Fibroblast of the aortic adventitia (primary cell): ENCODE results near the gene NADSYN1. TPM values are rescaled to one million over a fixed set of nuclear protein-coding genes. Genes with fewer than 3 reads are reported as not detected.
"Not testable (repeated sequence)": the region's sequence is repeated elsewhere in the genome, so short reads cannot be mapped to it uniquely, and the experiment has no call there.

Source experiments
- DNase-seq: peaks from one replicate; pipeline ENCODE4 v3.0.0-alpha.2; 2010; ENCODE audit warnings: low read depth
- H3K4me3 ChIP-seq: 2 replicates; pipeline ENCODE4 v1.5.1; 2011; ENCODE audit warnings: low read depth, mild to moderate bottlenecking, control low read depth, low read length, moderate library complexity
- total RNA-seq: library from RNA; depleted of rRNA; stranded (reverse); fragments of >200 nt; gene quantifications from 2 replicates; pipeline ENCODE4 v1.2.3, GENCODE V29; 2012; ENCODE audit warnings: low replicate concordance
- TF ChIP-seq, protein P1 (sequence below): IDR thresholded peaks from 2 replicates; pipeline ENCODE4 v1.5.1; 2011; ENCODE audit warnings: mild to moderate bottlenecking, low read length, control low read depth, inconsistent platforms; ENCODE audit not compliant: insufficient read depth

Gene NADSYN1
- total RNA-seq, 1 donor = 50.9 TPM

DNA sequence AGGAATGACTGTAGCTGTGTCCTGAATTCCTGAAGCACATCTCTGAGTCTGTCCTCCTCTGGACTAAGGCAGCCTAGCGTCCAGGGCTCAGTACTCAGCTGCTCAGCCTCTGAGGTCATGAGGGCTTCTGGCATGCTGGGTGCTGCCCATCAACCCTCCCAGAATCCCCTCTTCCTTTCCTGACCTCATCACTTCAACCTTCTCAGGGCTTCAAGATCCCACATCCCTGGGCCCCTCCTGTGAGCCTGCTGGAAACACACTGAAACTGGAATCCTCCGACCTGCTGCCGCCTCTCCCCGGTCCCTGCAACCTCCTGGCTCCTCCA, 85.6 kb downstream of the NADSYN1 start:
- TF ChIP-seq, protein P1, sequence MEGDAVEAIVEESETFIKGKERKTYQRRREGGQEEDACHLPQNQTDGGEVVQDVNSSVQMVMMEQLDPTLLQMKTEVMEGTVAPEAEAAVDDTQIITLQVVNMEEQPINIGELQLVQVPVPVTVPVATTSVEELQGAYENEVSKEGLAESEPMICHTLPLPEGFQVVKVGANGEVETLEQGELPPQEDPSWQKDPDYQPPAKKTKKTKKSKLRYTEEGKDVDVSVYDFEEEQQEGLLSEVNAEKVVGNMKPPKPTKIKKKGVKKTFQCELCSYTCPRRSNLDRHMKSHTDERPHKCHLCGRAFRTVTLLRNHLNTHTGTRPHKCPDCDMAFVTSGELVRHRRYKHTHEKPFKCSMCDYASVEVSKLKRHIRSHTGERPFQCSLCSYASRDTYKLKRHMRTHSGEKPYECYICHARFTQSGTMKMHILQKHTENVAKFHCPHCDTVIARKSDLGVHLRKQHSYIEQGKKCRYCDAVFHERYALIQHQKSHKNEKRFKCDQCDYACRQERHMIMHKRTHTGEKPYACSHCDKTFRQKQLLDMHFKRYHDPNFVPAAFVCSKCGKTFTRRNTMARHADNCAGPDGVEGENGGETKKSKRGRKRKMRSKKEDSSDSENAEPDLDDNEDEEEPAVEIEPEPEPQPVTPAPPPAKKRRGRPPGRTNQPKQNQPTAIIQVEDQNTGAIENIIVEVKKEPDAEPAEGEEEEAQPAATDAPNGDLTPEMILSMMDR = no peak
- no peak overlapping the region for H3K4me3 ChIP-seq
- no peak for DNase-seq

DNA sequence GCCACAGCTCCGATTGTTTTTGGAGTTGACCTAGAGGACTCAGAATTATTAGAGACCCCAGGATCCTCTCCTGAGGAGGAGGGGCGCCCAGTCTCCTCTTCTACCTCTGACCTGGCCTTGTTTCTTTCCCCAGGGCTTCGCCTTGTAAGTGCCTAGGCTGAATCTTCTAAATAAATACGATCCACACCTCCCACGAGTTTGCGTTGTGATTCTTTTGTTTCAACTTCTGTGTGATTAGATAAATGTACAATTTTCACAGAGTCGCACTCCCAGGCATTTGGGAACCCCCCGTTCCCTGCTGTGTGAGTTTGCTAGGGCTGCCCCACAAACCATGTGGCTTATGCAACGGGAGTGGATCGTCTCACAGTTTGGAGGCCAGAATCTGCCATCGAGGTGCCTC, 86.0 kb downstream of the NADSYN1 start:
- no peak overlapping the region for H3K4me3 ChIP-seq
- no peak for DNase-seq
- TF ChIP-seq, protein P1 = no peak

DNA sequence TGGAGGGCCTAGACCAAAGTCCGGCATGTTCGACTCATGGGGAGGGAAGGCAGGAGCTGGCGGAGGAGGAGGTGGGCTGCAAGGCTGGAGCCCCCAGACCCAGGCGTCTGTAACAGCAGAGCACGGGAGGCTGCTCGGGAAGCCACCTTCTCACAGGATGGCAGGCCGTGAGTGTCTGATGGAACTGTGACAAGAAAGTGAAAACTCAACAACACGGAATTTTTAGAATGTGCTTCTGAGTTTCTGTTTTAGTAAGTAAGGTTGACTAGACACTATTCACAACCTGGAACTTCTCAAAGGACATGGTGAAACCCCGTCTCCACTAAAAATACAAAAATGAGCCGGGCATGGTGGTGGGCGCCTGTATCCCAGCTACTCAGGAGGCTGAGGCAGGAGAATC, 87.0 kb downstream of the NADSYN1 start:
- H3K4me3 ChIP-seq, DNase-seq: not testable (repeated sequence)

DNA sequence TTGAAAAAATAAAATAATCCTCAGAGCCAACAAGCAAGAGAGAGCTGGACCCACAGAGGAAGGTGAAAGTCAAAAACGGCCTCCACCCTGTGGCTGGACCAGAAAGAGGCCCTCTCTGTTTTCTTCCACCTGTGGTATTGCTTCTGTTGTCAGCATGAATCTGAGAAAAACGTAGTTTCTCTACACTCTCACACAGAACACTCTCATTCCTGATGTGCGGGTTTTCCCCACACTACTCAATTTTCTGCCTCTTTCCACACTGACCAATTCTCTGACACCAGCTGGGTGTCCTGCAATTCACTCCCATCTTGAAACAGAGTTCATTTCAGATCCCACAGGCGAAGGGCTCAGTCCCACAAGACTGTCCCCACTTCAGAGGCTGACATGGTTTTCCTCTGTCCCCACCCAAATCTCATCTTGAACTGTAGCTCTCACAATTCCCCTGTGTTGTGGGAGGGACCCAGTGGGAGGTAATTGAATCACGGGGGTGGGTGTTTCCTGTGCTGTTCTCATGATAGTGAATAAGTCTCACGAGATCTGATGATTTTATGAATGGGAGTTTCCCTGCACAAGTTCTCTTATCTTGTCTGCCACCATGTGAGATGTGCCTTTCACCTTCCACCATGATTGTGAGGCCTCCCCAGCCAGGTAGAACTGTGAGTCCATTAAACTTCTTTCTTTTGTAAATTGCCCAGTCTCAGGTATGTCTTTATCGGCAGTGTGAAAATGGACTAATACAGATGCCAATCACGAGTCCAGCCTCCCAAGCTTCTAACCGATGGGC, 87.7 kb downstream of the NADSYN1 start:
- DNase-seq, H3K4me3 ChIP-seq: not testable (repeated sequence)

DNA sequence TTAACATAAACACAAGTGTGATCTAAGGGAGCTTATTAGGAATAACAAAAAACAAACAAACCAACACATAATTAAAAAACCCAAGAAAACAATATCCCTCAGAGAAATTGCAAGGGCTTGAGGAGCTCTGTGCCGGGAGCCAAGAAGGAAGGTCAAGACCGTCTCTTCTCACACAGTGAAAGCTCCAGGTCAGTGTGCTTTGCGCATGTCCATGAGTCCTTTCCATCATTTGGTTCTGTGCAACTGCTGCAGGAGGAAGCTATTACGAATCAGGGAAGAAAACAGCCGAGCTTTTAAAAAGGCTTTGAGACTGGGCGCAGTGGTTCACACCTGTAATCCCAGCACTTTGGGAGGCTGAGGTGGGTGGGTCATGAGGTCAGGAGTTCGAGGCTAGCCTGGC, 89.4 kb downstream of the NADSYN1 start:
- no peak for DNase-seq
- H3K4me3 ChIP-seq = no peak overlapping the region
- TF ChIP-seq, protein P1 = no peak

DNA sequence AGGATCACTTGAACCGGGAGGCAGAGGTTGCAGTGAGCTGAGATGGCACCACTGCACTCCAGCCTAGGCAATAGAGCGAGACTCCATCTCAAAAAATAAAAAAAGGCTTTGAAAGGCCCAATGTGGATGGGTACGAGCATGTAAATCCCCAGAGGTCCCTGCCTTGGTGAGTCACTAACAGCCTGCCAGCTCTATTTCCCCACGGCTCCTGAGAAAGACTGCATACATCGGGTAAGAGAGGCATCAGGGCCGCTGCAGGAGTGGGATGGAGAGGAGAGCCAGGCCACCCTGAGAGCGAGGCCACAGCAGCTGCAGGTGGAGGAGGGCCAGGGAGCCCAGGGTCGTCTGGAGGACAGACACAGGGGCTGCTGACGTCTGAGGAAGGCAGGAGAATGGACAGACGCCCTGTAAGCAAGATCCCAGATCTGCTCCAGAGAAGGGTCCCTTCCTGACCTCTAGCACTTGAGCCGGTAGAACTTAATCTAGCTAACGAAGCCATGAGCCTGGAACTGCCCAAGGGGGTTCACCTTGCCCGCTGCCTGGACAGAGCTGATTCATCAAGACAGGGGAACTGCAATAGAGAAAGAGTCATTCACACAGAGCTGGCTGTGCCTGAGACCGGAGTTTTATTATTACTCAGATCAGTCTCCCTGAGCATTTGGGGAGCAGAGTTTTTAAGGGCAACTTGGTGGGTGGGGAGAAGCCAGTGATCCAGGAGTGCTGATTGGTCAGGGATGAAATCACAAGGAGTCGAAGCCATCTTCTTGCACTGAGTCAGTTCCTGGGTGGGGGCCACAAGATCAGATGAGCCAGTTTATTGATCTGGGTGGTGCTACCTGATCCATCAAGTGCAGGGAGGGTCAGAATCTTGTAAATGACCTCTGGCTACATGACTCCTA, 90.1 kb downstream of the NADSYN1 start:
- no peak overlapping the region for H3K4me3 ChIP-seq
- TF ChIP-seq, protein P1 = no peak
- peak; percentile 3 for DNase-seq

DNA sequence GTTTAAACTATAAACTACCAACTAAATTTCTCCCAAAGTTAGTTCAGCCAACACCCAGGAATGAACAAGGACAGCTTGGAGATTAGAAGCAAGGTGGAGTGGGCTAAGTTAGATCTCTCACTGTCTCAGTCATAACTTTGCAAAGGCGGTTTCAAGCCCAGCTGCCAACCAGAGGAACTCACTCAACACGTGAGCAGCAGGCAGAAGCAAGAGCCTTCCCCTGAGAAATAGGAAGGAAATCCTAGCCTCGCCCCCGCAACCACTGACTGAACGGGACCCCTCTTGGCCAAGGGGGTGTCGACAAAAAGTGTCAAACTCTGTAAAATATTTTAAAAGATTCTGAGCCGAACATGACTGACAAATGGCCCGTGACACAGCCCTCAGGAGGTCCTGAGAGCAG, 90.9 kb downstream of the NADSYN1 start:
- H3K4me3 ChIP-seq = no peak overlapping the region
- DNase-seq = no peak
- TF ChIP-seq, protein P1 = no peak
